Measurements from ENCODE around the gene AMPD3. TPM values are rescaled to one million over a fixed set of nuclear protein-coding genes. Genes with fewer than 3 reads are reported as not detected.

The AMPD3 gene
- total and polyA plus RNA-seq, 2 of the 13 experiments (the other 11 are each of a cell fraction or from before 2014, with no cell fraction given), result 0.33 to 2.3 TPM

DNA sequence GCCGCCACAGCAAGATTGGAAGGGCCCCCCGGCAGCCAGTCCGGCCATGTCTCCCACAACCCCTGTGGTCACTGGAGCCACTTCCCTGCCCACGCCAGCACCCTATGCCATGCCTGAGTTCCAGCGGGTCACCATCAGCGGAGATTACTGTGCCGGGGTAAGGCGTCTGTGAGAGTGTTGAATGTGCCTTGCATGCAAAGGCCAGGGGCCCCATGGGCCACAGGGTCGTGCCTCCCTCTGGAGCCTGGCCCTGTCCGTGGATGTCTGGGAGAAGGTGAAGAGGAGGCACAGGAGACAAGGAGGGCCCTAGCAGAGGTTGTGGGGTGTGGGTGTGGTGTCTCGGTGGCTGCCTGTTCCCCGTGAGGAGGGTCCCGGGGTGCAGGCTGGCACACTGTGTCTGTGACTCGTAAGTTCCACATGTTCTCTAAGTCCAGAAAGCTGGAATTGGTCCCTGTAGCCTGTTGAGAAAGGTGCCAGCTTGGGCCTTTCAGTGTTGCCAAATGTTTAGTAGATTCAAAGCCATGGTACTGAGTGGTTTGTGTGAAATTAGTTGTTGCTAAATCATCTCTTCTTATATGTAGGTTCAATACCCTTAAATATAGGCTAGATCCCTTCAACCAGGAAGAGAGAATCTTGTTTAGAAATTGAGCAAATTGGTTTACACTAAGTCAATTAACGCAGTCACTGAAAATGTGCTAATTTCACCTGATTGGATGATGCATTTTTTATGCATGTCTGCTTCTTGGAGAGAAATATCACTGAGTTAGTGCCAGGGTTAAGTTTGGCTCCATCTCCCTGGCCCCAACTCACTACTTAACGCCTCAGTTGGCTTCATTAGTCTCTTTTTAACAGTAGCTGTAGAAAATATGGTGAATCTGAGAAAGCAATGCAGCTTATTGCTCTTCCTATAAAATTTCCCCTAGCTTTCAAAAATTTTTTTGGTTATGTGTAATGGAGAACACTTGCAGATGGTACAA lies 23.8 kb downstream of the AMPD3 start (continued):
- TF ChIP-seq BCL6 (CRISPR knock-in tag; IDR thresholded peaks at IDR 0.05), result no peak
- no peak for TF ChIP-seq DNMT1 (CRISPR knock-in tag; IDR thresholded peaks at IDR 0.05)
- no peak for TF ChIP-seq ZNF251 (CRISPR knock-in tag; IDR thresholded peaks at IDR 0.05)
- TF ChIP-seq, protein P1, sequence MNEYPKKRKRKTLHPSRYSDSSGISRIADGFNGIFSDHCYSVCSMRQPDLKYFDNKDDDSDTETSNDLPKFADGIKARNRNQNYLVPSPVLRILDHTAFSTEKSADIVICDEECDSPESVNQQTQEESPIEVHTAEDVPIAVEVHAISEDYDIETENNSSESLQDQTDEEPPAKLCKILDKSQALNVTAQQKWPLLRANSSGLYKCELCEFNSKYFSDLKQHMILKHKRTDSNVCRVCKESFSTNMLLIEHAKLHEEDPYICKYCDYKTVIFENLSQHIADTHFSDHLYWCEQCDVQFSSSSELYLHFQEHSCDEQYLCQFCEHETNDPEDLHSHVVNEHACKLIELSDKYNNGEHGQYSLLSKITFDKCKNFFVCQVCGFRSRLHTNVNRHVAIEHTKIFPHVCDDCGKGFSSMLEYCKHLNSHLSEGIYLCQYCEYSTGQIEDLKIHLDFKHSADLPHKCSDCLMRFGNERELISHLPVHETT (CRISPR knock-in tag; conservative IDR thresholded peaks at IDR 0.05), result no peak
- no peak for TF ChIP-seq NAIF1 (CRISPR knock-in tag; IDR thresholded peaks at IDR 0.05; ENCODE audit: borderline replicate concordance)

DNA sequence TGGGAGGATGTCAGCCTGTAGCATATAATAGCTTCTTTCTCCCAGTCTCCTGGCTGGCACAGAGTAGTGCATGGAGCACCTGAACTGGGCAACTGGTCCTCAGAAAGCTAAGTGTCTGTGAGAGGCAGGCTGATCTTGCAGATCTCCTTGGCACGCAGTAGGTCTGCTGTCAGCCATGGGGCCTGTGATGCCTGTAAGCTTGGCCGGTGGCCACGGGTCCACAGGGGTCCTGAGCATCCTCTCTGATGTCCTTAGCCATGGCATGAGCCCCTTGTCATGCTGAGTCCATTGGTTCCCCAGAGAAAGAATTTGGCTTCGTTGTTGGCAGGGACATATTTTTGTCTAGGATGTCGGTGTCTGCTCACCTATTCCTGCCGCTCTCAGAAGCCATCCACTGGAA lies 25.0 kb downstream of the AMPD3 start:
- FAIRE-seq (no peak), DNase-seq (ENCODE audit: low spot score) (no peak), ATAC-seq (no peak)
- H3K4me3 ChIP-seq (replicated peaks in 1 of 3; ENCODE audit: insufficient read depth in 1 of 3, low read depth in 2 of 3, low read length in 3 of 3), result no peak overlapping the region
- no peaks in the 10 kb centered on the region for H3K4me1 ChIP-seq (ENCODE audit: insufficient read depth, low read length)
- H3K4me2 ChIP-seq (ENCODE audit: low read depth, low read length), result no peak overlapping the region
- POLR2A ChIA-PET, result no interaction called here
- no peaks in the 10 kb centered on the region for H3K27me3 ChIP-seq (ENCODE audit: control insufficient read depth in 1 of 2, insufficient read depth in 2 of 2, low read length in 2 of 2)
- intact Hi-C loops (cut with micrococcal nuclease; ENCODE audit: unreplicated experiment), result loop anchor here (10.0 kb wide), 1 partner anchor 595 kb away; no protein-coding TSS in a partner anchor
- H4K20me1 ChIP-seq (ENCODE audit: insufficient read depth, low read length), result no peaks in the 10 kb centered on the region
- no peaks in the 10 kb centered on the region for H3K79me2 ChIP-seq (ENCODE audit: insufficient read depth, low read length)
- no peaks in the 10 kb centered on the region for H3K36me3 ChIP-seq (replicated peaks in 1 of 2; ENCODE audit: control insufficient read depth in 1 of 2, insufficient read depth in 2 of 2, low read length in 2 of 2)
- 56% methylated on average over 5 of the region's 6 CpGs for WGBS (ENCODE audit: low lambda C conversion rate)
- no peak overlapping the region for H3K9ac ChIP-seq (ENCODE audit: insufficient read depth, low read depth, low read length)
- H2AFZ ChIP-seq (ENCODE audit: low read length), result no peak overlapping the region
- in situ Hi-C loops (cut with HindIII; ENCODE audit: extremely low pct_ligation_motif_present, low pct_unique_long_range_greater_than_20kb), result no loop called here
- CTCF ChIA-PET (ENCODE audit: low intra/inter-chr PET ratio, low total read pairs), result no interaction called here
- no peaks in the 10 kb centered on the region for H3K9me3 ChIP-seq (ENCODE audit: low read length)
- no TSS peak for BruUV-seq (replicated peaks)
- H3K27ac ChIP-seq (ENCODE audit: extremely low read length, insufficient read depth, low read length), result no peak overlapping the region
- TF ChIP-seq, protein P2, sequence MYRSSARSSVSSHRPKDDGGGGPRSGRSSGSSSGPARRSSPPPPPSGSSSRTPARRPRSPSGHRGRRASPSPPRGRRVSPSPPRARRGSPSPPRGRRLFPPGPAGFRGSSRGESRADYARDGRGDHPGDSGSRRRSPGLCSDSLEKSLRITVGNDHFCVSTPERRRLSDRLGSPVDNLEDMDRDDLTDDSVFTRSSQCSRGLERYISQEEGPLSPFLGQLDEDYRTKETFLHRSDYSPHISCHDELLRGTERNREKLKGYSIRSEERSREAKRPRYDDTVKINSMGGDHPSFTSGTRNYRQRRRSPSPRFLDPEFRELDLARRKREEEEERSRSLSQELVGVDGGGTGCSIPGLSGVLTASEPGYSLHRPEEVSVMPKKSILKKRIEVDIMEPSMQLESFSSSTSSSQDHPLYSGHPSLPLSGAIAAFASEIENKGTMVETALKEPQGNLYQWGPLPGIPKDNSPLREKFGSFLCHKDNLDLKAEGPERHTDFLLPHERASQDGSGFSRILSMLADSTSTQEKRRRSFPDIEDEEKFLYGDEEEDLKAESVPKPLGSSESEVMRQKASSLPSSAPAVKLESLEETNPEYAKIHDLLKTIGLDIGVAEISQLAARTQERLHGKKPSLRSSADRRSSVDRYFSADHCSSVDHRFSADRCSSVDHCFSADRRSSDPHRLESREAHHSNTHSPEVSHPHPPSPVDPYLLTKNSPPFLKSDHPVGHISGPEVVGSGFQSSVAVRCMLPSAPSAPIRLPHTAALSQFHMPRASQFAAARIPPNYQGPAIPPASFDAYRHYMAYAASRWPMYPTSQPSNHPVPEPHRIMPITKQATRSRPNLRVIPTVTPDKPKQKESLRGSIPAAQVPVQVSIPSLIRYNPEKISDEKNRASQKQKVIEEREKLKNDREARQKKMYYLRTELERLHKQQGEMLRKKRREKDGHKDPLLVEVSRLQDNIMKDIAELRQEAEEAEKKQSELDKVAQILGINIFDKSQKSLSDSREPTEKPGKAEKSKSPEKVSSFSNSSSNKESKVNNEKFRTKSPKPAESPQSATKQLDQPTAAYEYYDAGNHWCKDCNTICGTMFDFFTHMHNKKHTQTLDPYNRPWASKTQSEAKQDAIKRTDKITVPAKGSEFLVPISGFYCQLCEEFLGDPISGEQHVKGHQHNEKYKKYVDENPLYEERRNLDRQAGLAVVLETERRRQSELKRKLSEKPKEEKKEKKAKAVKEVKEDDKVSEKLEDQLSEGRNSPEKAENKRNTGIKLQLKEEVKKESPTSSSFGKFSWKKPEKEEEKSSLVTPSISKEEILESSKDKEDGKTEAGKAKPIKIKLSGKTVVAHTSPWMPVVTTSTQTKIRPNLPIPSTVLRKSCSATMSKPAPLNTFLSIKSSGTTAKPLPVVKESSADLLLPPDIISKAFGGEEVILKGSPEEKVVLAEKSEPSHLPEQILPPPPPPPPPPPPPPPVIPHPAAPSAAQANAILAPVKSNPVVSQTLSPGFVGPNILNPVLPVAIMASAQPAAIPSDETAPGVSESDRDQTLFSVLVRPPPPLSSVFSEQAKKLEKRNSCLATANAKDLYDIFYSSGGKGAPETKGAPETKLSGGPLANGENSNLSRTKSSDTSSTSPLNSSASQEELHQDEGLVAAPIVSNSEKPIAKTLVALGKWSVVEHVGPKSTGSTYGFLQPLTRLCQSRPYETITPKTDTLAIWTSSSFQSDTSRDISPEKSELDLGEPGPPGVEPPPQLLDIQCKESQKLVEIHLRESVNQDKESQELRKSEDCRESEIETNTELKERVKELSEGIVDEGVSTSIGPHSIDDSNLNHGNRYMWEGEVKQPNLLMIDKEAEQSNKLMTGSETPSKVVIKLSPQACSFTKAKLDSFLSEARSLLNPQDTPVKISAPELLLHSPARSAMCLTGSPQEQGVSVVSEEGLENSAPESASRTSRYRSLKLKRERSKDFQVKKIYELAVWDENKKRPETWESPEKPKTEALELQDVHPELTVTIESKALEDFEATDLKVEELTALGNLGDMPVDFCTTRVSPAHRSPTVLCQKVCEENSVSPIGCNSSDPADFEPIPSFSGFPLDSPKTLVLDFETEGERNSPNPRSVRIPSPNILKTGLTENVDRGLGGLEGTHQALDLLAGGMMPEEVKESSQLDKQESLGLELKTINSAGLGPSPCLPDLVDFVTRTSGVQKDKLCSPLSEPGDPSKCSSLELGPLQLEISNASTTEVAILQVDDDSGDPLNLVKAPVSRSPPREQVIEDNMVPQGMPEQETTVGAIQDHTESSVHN (CRISPR knock-in tag; IDR thresholded peaks at IDR 0.05), result no peak
- TF ChIP-seq KDM5A (IDR thresholded peaks at IDR 0.05; ENCODE audit: borderline replicate concordance, low read length), result no peak

All from HepG2 (cell line).